Endometrium (tissue), 2 donors: ENCODE measurements around the gene MTHFD1.
A peak's percentile ranks its signal among the peaks of the same experiment; 100 is the strongest.

Source experiments
- FAIRE-seq: peaks from 2 replicates; lab custom pipeline; 2012; peaks lifted over from hg19 to GRCh38; lab: Jason Lieb, UNC
- donor health status: control.
- donor health status: control.

The MTHFD1 gene

DNA sequence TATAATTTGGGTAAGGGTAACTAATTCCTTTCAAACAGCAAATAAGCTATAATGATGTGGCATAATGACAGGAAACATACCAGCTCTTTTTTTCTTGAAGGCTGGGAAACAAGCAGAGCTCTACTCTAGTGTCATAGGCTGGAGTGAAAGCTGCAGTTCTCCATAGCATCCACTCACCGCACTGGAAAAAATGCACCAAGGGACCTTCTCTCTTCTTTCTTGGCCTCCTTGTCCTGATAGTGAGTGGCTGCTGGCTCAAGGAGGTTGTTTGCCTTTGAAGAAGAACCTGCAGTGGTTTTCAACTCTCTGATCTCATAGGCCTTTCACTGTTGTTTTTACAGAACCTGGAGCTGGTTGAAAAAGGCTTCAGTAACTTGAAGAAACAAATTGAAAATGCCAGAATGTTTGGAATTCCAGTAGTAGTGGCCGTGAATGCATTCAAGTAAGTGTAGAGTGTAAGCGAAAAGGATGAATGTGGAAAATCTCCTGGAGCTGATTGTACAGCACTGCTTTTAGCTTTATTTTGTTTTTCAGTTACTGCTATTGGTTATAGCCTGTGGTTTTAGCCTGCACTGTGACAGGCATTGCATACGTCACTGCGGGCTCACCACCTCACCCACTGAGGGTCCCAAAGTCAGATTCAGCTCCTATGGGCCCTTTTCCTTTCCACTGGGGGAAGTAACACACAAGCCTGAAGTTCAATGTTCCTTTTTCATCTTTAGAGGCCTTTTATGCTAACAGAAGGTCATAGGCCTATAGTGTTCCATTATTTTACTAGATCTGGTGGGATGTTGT, 59.9 kb downstream of the MTHFD1 start:
- FAIRE-seq, result no peak

DNA sequence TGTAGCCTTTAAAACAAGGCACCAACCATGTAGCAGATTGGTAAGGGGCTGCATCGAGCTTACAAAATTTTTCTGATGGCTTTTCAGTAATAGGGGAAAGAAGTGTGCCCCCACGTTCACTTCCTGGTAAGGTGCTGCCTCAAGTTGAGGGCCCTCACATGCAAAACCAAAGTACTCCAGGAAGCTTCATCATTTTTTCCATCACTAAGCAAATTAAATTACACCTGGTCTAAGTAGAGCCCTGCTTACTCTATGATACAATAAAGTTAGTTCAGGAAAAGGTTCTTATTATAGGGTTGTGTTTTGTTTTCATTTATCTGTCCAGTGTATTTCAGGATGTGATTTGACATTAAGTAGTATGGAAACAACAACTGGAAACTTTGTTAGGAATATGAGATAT, 62.1 kb downstream of the MTHFD1 start:
- no peak for FAIRE-seq

DNA sequence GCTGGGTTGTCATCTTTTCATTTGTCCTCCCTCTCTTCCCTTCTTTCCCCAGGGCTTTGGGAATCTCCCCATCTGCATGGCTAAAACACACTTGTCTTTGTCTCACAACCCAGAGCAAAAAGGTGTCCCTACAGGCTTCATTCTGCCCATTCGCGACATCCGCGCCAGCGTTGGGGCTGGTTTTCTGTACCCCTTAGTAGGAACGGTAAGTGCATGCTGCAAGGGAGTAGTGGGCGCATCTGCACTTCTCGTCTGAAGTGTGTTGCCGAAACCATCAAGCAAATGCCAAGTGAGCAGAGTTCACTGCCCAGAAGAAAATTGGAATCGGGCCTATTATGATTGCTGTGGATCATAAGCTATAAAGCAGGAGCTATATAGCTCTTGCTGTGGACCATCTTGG, 66.5 kb downstream of the MTHFD1 start:
- FAIRE-seq, result no peak

- FAIRE-seq, result no peak
Measured at GRCh38 chr14:64459405-64460136, 71.4 kb downstream of the MTHFD1 start.

DNA sequence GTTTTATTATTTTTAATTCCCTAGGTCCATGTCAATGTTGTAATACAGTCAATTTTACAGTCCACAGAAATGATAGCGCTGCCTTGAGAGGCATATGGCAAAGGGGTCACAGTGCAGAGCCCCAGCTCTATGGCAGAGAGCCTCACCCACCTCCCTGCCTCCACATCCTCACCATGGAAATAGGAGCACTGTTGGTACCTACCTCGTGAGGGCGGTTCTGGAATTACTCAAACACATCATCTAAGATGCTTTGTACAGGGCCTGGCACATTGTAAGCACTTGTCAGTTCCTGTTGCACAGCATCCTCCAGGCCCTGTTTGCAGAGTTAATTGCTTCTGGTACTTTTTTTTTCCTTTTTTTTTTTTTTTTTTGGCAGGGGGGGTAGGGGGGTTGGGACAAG, 73.1 kb downstream of the MTHFD1 start:
- no peak for FAIRE-seq

GRCh38 chr14:64463195-64463594, 75.0 kb downstream of the MTHFD1 start:
- FAIRE-seq, result no peak

GRCh38 chr14:64463873-64464272, 75.7 kb downstream of the MTHFD1 start:
- FAIRE-seq, result no peak

GRCh38 chr14:64464651-64465050, 76.5 kb downstream of the MTHFD1 start:
- FAIRE-seq, result no peak

DNA sequence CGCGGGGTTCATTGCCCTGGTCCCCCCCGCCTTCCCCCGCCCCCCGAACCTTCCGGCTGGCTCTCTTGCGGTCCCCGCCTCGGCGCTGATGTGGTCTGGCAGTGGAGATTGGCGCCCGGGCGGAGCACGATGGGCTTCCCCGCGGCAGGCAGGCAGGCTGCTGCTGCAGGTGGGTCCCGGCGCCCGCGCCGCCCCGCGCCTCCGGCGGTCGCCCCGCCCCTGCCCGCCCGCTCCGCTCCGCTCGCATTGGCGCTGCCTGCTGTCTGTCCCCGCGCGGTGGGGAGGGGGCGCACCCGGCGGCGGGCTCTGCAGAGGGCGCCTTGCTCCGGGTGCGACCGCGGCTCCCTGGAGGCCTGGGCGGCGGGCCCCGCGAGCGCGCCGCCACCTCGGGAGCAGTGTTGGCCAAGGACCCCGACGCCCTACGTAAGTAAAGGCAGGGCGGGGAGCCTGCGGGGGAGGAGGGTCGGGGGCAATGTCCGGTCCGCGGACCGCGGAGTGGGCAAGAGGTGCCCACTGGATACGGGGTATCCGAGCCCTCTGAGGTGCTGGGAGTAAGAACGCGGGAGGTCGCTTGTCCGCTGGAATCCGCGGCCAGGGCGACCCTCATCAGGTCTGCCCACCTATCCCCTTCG, 77.2 kb downstream of the MTHFD1 start, which contains the start of gene AKAP5:
AKAP5 (plus strand) TSS at position 309 of the 632 bp plus-strand sequence. CDS start 2,896 bp downstream, outside the sequence.
- no peak for FAIRE-seq

- FAIRE-seq, result no peak
Measured at GRCh38 chr14:64465831-64466554, 77.8 kb downstream of the MTHFD1 start.

DNA sequence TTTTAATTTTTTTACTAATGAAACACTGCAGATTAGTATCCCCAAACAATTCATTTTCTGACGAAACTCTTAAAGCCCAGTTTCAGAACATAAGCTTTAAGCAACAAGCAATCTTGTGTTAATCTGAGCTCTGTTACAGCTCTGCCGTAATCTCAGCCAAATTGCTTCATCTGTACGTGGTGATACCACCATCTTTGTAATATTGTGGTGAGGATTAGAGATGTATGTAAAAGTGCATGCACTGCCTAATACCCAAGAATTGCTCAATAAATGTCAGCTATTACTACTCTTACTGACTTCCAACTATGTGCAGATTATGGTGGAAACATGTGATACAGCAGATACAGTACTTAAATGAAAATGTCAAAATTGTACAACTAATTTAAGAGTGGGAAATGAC, 78.9 kb downstream of the MTHFD1 start:
- no peak for FAIRE-seq

DNA sequence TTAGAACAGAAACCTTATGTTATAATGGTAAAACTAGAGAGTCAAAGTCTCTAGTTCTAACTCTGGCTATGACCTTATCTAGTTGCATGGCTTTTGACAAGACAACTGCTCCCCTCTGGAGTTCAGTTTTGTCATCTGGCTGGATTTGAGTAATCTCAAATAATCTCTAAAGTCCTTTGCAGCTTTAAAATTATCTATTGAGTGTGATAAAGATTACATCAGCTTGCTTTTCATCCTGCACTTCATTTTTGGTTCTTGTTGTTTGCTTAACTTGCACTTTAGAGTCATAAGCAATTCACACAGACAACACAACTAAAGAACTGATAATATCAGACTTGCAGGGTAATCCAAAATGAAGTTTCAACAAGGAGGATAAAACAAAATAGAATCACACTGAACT, 79.4 kb downstream of the MTHFD1 start:
- no peak for FAIRE-seq

GRCh38 chr14:64468451-64468850, 80.3 kb downstream of the MTHFD1 start:
- no peak for FAIRE-seq

DNA sequence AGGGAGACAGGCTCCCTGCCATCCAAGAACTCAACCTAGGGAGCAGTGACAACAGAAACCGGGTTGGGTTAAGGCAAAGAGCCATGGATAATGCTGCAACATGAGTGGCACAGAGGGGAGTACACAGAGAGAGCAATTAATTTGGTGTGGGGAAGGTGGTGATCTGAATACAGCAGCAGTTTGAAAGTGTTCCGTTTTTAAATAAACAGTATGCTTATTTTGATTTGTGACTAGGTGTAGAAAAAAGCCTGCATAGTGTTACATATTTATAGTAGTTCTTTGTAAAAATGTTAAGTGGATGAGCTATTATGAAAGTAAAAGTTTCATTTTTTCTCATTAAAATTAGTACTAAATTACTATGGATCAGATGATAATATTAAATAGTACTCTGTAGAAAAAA, 85.9 kb downstream of the MTHFD1 start:
- FAIRE-seq, result no peak

DNA sequence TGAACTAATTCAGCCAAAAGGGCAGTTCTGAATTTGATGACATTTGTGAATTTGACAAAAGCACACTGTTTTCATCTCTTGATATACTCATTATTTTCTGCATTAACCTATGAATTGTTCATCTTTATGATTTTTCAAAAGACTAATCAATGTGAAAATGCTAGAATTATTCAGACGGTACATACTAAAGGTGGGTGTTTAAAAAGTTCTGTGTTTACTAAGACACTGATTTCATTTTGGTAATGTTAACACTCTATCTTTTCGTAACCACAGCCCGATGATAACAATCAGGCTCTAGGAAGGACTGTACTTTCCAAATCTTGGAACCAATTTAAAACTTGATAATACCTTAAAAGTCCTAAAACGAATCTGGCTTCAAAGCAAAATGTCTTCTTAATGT, 86.5 kb downstream of the MTHFD1 start:
- FAIRE-seq, result no peak

GRCh38 chr14:64475585-64476273, 87.6 kb downstream of the MTHFD1 start:
- no peak for FAIRE-seq

GRCh38 chr14:64476438-64476837, 88.3 kb downstream of the MTHFD1 start:
- FAIRE-seq, result no peak

- peak; percentile 97 for FAIRE-seq
Measured at GRCh38 chr14:64478634-64479250, 90.6 kb downstream of the MTHFD1 start.

- FAIRE-seq, result no peak
Measured at GRCh38 chr14:64488590-64489099, 100.5 kb downstream of the MTHFD1 start.

DNA sequence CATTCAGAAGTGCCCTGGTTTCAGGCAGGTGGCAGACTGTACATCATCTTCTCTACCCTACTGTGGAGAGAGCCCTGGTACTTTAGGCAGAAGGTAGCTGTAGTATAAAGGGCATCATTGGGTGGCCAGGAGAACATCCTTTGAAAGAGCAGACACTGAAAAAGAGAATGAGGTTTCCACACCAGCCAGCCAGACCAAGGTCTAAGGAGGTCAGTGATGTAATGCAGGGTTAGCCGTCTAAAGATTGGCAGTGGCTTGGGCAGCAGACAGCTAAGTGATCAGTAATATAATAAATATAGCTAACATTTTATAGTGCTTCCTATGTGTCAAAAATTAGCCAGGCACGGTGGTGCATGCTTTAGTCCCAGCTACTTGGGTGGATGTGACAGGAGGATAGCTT, 103.5 kb downstream of the MTHFD1 start:
- no peak for FAIRE-seq

DNA sequence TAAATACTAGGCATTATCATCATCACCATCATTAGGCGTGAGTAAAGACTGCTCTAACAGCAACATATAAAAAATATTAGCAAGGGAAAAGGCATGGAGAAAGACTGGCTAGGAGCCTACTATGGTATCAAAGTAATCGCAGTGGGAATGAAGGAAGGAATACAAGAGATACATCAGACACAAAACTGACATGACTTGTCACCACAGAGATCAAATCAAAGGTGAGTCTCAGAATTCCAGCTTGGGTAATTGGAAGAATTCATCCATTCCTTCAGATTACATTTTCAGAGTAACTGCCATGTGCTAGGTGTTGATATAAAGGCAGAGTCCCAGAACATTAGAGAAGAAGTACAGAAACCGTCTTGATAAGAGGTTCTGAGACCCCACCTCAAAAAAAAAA, 105.3 kb downstream of the MTHFD1 start:
- no peak for FAIRE-seq
